GM18909 (cell line): Measurements from ENCODE around the gene CERK.
"Not testable (repeated sequence)": the region's sequence is repeated elsewhere in the genome, so short reads cannot be mapped to it uniquely, and the experiment has no call there.

Experiments used
- ATAC-seq: cut with Tn5 transposase; IDR thresholded peaks from one replicate; pipeline ENCODE4 v1.9.1; 2021; ENCODE audit warnings: mild to moderate bottlenecking; ENCODE audit not compliant: unreplicated experiment, poor library complexity

Gene CERK

DNA sequence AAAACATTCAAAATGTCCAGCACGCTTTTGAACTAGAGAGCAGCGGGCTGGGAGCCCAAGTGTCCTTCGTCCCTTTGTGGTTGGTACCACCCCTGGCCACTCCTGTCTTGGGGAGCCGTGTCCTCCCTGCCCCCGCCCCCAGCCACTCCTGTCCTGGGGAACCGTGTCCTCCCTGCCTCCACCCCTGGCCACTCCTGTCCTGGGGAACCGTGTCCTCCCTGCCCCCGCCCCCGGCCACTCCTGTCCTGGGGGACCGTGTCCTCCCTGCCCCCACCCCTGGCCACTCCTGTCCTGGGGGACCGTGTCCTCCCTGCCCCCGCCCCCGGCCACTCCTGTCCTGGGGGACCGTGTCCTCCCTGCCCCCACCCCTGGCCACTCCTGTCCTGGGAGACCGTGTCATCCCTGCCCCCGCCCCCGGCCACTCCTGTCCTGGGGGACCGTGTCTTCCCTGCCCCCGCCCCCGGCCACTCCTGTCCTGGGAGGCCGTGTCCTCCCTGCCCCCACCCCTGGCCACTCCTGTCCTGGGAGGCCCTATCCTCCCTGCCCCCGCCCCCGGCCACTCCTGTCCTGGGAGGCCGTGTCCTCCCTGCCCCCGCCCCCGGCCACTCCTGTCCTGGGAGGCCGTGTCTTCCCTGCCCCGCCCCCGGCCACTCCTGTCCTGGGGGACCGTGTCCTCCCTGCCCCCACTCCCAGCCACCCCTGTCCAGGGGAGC, 102.9 kb downstream of the CERK start:
- not testable (repeated sequence) for ATAC-seq
